Type B pancreatic cell (in vitro differentiated cells): ENCODE measurements around the gene DNAJC18. TPM values are rescaled to one million over a fixed set of nuclear protein-coding genes. Genes with fewer than 3 reads are reported as not detected.
A peak's percentile ranks its signal among the peaks of the same experiment; 100 is the strongest.

Experiments used
- DNase-seq: peaks from one replicate; pipeline ENCODE4 v3.0.0; 2021; ENCODE audit warnings: mixed read lengths; ENCODE audit not compliant: unreplicated experiment; ENCODE audit errors: extremely low spot score
- H3K27ac Mint-ChIP-seq: 2 replicates; pipeline ENCODE4 v1.8.0; 2021; ENCODE audit warnings: mild to moderate bottlenecking, mixed read lengths
- H3K27me3 Mint-ChIP-seq: 2 replicates; pipeline ENCODE4 v1.8.0; 2021; ENCODE audit warnings: mixed read lengths
- H3K36me3 Mint-ChIP-seq: 2 replicates; pipeline ENCODE4 v1.8.0; 2021; ENCODE audit warnings: mixed read lengths
- H3K4me1 Mint-ChIP-seq: one replicate; pipeline ENCODE4 v1.8.0; 2021; ENCODE audit warnings: mixed read lengths; ENCODE audit not compliant: unreplicated experiment
- H3K4me3 Mint-ChIP-seq: 2 replicates; pipeline ENCODE4 v1.8.0; 2021; ENCODE audit warnings: mild to moderate bottlenecking, mixed read lengths
- H3K9me3 Mint-ChIP-seq: 2 replicates; pipeline ENCODE4 v1.8.0; 2021; ENCODE audit warnings: mixed read lengths
- total RNA-seq: library from RNA; stranded (reverse); gene quantifications from 2 replicates; pipeline ENCODE4 v1.2.1, GENCODE V29; 2021; ENCODE audit warnings: low replicate concordance
- TF ChIP-seq, protein P1 (sequence below): fragments of 200-600 bp; sonication (generic); conservative IDR thresholded peaks from 2 replicates; pipeline ENCODE4 v1.5.0; 2021; ENCODE audit warnings: antibody characterized with exemption, mild to moderate bottlenecking

Gene DNAJC18
- total RNA-seq, 1 donor from 2014 or later: 25.8 TPM

DNA sequence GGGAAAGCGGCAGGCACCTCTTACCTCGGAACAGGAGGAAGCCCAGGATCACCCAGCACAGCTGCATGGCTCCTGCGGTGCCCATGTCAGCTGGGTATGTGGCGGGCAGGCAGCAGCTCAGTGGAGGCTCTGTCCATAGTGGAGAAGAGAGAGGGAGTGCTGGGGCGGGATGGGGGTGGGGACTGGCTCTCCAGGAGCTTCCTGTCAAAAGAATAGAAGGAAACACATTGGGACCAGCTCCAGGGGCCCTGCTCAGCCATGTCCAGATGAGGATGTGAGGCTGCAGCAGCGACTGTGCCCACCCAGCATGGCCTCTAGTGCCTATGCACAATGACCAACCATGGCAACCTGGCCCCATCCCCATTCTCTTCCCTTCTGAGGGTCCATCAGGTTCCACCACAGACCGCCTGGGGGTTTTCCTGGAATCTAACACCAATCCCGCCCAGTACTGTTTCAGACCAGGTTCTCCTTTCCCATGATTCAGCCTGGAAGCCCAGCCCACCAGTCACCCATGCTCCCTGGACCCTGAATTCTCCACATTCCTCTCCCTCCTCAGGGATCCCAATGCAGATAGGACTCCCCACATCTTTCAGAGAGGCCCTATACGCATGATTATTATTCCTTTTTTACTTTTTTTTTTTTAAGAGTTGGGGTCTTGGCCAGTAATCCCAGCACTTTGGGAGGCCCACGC is 23.4 kb upstream of the DNAJC18 start, which contains the start of gene ECSCR:
TSS of gene ECSCR (minus strand) at position 158 of the 691 bp plus-strand sequence. CDS start at position 85, 73 bp downstream.
- Mint-ChIP-seq H3K36me3 (no peaks in the 10 kb centered on the region), H3K27ac (no peak within 1 kb of the TSS), H3K4me1 (peaks cover 10% of the 10 kb centered on the region), H3K27me3 (no peaks in the 10 kb centered on the region), H3K9me3 (no peaks in the 10 kb centered on the region), H3K4me3 (no peak within 1 kb of the TSS)
- no peak for DNase-seq
- TF ChIP-seq, protein P1, sequence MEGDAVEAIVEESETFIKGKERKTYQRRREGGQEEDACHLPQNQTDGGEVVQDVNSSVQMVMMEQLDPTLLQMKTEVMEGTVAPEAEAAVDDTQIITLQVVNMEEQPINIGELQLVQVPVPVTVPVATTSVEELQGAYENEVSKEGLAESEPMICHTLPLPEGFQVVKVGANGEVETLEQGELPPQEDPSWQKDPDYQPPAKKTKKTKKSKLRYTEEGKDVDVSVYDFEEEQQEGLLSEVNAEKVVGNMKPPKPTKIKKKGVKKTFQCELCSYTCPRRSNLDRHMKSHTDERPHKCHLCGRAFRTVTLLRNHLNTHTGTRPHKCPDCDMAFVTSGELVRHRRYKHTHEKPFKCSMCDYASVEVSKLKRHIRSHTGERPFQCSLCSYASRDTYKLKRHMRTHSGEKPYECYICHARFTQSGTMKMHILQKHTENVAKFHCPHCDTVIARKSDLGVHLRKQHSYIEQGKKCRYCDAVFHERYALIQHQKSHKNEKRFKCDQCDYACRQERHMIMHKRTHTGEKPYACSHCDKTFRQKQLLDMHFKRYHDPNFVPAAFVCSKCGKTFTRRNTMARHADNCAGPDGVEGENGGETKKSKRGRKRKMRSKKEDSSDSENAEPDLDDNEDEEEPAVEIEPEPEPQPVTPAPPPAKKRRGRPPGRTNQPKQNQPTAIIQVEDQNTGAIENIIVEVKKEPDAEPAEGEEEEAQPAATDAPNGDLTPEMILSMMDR: no peak

DNA sequence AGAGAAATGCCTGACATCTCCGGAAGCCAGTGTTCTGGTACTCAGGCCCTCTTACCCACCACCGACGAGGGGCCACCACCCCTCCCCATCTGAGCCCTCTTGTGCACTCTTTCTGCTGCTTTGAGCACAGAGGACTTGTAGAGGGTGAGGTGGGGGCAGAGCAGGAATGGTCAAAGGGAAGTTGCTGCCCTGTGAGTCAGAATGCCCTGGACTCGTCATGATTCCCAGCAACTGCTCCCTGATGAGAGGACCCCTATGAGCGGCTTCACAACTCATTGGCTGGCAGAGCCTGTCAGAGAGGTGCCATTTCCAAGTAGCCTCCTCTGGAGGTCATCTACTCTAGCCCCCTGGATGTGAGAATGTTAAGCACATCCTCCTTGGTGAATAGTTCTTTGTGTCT is 22.4 kb upstream of the DNAJC18 start:
- H3K27ac Mint-ChIP-seq: no peak overlapping the region
- H3K9me3 Mint-ChIP-seq: no peaks in the 10 kb centered on the region
- H3K27me3 Mint-ChIP-seq: no peaks in the 10 kb centered on the region
- H3K4me1 Mint-ChIP-seq: peaks cover 10% of the 10 kb centered on the region
- no peak for DNase-seq
- H3K4me3 Mint-ChIP-seq: no peak overlapping the region
- TF ChIP-seq, protein P1: no peak
- no peaks in the 10 kb centered on the region for H3K36me3 Mint-ChIP-seq

DNA sequence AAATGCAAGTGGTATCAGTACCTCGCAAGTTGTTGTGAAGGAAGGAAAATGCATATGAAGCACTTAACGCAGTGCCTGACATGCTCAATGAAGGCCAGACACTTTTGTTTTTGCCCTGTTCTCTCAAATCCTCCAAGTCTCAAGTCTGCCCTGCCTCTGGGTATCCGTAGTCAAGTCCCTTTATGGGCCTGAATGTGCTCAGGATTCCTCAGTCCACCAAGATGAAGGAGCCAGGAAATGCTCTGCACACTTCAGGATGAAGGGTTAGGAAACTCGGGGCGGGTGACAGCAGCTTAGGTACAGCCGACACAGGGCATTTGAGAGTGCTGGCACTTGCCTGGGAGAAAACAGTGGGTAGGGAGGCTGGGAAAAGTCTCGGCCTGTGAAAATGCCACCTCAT is 21.9 kb upstream of the DNAJC18 start:
- no peak for DNase-seq
- Mint-ChIP-seq H3K4me3 (no peak overlapping the region), H3K27me3 (no peaks in the 10 kb centered on the region), H3K4me1 (peaks cover 10% of the 10 kb centered on the region), H3K36me3 (no peaks in the 10 kb centered on the region), H3K9me3 (no peaks in the 10 kb centered on the region), H3K27ac (no peak overlapping the region)
- TF ChIP-seq, protein P1: no peak

DNA sequence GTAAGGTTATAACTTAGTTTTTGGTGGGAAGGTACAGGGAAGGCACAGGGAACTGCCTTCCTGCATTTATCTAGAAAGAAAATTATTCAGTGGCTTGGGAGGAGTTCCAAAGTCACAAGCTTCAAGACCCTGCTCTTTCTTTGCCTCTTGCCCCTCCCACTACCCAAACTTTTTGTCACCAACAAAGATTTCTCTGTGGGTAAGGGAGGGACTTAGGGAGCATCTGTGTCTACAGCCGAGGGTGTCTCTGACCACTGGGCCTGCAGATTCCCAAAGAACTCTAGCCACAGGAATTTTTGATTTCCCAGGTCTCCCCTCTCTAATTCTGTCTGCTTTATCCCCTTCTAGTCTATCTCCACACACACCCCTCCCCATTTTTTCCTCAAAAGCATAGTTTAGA is 21.1 kb upstream of the DNAJC18 start:
- H3K27me3 Mint-ChIP-seq: no peaks in the 10 kb centered on the region
- DNase-seq: no peak

DNA sequence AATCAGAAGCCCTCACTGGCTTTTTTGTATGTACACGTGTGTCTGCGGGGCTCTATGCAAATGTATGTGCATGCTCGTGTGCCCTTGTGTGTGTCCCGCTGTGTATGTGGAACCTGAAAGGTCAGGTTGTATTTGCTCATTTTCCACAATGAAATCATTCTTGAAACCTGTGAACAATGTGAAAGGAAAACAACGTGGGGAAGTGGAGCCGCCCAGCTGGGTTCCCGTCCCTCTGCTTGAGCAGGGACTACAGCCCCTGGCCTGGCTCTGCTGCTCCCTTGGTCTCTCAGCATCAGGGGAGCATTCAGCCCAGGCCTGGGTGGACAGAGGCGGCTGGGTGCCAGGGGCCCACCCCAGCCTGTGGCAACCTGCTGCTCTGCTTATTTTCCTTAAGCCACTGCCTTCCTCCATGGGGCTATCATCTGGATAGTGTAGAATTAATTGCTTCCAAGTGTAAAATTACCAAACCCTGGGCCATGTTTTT is 20.2 kb upstream of the DNAJC18 start:
- Mint-ChIP-seq H3K36me3 (no peaks in the 10 kb centered on the region), H3K9me3 (no peaks in the 10 kb centered on the region), H3K4me1 (peaks cover 10% of the 10 kb centered on the region), H3K27ac (peak overlapping the region; percentile 74), H3K4me3 (no peak overlapping the region), H3K27me3 (no peaks in the 10 kb centered on the region)
- DNase-seq: no peak
- TF ChIP-seq, protein P1: no peak

More for the DNA sequence above, 21.1 kb upstream of the DNAJC18 start:
- Mint-ChIP-seq H3K9me3 (no peaks in the 10 kb centered on the region), H3K36me3 (no peaks in the 10 kb centered on the region), H3K4me3 (no peak overlapping the region), H3K27ac (no peak overlapping the region), H3K4me1 (peaks cover 10% of the 10 kb centered on the region)
- TF ChIP-seq, protein P1: no peak
